Activated CD4-positive, alpha-beta T cell treated with anti-CD3 and anti-CD28 coated beads, Interleukin-2, amount 50 U/mL, for 24 hours (primary cell): ENCODE data around the gene C11orf98.

Experiments
- DNase-seq, 2 donors: peaks; one replicate each; pipeline ENCODE4 v3.0.0-alpha.2; 2020; ENCODE audit warnings: low read depth in 1 of 2, low spot score in 1 of 2

Gene C11orf98

GRCh38 chr11:62613291-62613778, 51.7 kb downstream of the C11orf98 start:
- no peak for DNase-seq
